ENCODE measurements around the gene GRIA3.

The GRIA3 gene

DNA sequence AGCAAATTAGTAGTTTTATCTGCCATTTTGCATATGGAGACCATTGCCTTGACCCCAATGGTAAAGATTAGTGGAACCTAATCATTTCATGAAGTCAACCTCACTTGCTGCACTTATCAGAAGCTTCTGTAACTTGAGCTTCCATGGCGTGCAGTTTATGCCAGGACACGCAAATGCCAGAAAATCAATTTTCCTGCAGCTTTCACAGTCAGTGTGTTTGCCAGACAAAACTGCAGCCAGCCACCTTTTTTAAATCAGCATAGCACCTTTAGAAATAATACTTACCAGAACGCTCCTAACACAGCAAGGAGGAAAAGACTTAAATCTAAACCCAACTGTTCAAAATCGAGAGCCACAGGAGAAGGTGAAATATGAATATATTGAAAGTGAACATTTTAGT lies 265.3 kb downstream of the GRIA3 start:
- no peak overlapping the region for H3K4me2 ChIP-seq
- H3K27ac ChIP-seq: no peak overlapping the region
- no peaks in the 10 kb centered on the region for H3K36me3 ChIP-seq (ENCODE audit: insufficient read depth)
- TF ChIP-seq, protein P1, sequence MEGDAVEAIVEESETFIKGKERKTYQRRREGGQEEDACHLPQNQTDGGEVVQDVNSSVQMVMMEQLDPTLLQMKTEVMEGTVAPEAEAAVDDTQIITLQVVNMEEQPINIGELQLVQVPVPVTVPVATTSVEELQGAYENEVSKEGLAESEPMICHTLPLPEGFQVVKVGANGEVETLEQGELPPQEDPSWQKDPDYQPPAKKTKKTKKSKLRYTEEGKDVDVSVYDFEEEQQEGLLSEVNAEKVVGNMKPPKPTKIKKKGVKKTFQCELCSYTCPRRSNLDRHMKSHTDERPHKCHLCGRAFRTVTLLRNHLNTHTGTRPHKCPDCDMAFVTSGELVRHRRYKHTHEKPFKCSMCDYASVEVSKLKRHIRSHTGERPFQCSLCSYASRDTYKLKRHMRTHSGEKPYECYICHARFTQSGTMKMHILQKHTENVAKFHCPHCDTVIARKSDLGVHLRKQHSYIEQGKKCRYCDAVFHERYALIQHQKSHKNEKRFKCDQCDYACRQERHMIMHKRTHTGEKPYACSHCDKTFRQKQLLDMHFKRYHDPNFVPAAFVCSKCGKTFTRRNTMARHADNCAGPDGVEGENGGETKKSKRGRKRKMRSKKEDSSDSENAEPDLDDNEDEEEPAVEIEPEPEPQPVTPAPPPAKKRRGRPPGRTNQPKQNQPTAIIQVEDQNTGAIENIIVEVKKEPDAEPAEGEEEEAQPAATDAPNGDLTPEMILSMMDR (conservative IDR thresholded peaks at IDR 0.05; ENCODE audit: low read depth, low read length): no peak
- no peaks in the 10 kb centered on the region for H3K27me3 ChIP-seq (ENCODE audit: insufficient read depth, low read depth)
- peaks cover 8% of the 10 kb centered on the region for H3K4me1 ChIP-seq (ENCODE audit: low read depth, poor library complexity, severe bottlenecking)
- no peak overlapping the region for H2AFZ ChIP-seq (ENCODE audit: low read depth)
- H3K9ac ChIP-seq: no peak overlapping the region
- H4K20me1 ChIP-seq (ENCODE audit: insufficient read depth): no peaks in the 10 kb centered on the region
- no peaks in the 10 kb centered on the region for H3K79me2 ChIP-seq (ENCODE audit: insufficient read depth, low read depth)
- no peak overlapping the region for H3K4me3 ChIP-seq (IDR thresholded peaks at IDR 0.05; ENCODE audit: insufficient read depth, low read depth, low read length)

DNA sequence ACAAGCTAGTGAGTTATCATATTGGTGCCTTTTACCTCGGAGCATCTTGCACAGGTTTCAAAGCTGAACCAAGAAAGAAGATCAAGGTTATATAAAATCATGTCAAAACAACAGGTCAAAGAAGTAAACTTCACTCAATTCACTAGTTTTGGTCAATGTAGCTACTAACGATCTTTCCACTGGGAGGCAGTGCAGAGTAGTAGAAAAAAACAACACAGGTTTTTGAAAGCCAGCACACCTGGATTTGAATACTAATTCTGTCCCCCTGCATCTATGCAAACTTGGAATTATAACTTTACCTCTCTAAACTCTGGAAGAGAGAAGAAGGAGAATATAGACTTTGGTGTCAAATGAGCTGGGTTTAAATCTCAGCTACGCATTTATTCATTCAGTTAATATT lies 266.1 kb downstream of the GRIA3 start:
- no peaks in the 10 kb centered on the region for H3K79me2 ChIP-seq (ENCODE audit: insufficient read depth, low read depth)
- no peak overlapping the region for H2AFZ ChIP-seq (ENCODE audit: low read depth)
- peaks cover 17% of the 10 kb centered on the region for H3K4me1 ChIP-seq (ENCODE audit: low read depth, poor library complexity, severe bottlenecking)
- no peak overlapping the region for H3K4me2 ChIP-seq
- H3K9ac ChIP-seq: no peak overlapping the region
- H3K27ac ChIP-seq: no peak overlapping the region
- no peak overlapping the region for H3K4me3 ChIP-seq (IDR thresholded peaks at IDR 0.05; ENCODE audit: insufficient read depth, low read depth, low read length)
- H4K20me1 ChIP-seq (ENCODE audit: insufficient read depth): no peaks in the 10 kb centered on the region
- TF ChIP-seq, protein P1 (conservative IDR thresholded peaks at IDR 0.05; ENCODE audit: low read depth, low read length): peak; percentile 63
- H3K27me3 ChIP-seq (ENCODE audit: insufficient read depth, low read depth): no peaks in the 10 kb centered on the region
- no peaks in the 10 kb centered on the region for H3K36me3 ChIP-seq (ENCODE audit: insufficient read depth)

DNA sequence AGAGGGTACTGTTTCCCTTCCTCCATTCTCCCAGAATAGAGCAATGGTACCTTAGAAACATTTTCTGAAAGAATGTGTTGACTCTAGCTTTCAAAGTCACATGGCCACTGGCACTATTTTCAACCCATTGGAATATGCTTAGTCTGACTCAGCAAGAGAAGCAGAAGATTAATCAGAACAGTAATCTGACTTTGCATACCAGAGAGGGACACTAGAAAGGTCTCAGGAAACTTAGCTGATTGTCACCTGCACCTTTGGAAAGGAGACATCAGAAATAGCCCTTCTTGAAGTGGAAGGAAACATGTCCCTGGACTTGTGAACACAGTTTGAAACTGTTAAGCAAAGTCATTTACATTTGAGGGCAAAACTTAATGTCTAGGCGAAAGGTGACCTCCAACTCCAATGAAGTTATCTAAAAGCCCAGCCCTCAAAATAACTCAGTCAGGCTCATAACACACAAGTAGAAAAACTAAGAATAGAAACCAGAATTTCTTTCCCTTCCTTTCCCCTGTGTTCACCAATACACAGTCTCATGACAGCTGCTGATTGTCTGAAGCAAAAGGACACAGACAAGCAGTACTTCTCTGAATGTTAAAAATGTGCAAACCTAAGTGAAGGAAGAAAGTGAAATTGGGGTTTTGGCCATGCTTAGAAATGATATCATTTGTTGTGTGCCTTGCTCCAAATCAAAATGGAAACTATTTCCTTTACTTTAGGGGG lies 270.8 kb downstream of the GRIA3 start:
- Histone ChIP-seq H3K27me3 (ENCODE audit: insufficient read depth, low read depth) (no peaks in the 10 kb centered on the region), H3K4me3 (IDR thresholded peaks at IDR 0.05; ENCODE audit: insufficient read depth, low read depth, low read length) (no peak overlapping the region), H3K36me3 (ENCODE audit: insufficient read depth) (no peaks in the 10 kb centered on the region), H2AFZ (ENCODE audit: low read depth) (no peak overlapping the region; the same call in 1 of the 2 replicates), H3K4me1 (ENCODE audit: low read depth, poor library complexity, severe bottlenecking) (peaks cover 25% of the 10 kb centered on the region), H3K79me2 (ENCODE audit: insufficient read depth, low read depth) (no peaks in the 10 kb centered on the region), H3K27ac (peak overlapping the region; percentile 6; the same call in 1 of the 2 replicates), H3K4me2 (peak overlapping the region; percentile 11; the same call in 1 of the 2 replicates), H3K9ac (no peak overlapping the region), H4K20me1 (ENCODE audit: insufficient read depth) (no peaks in the 10 kb centered on the region)
- TF ChIP-seq, protein P1 (conservative IDR thresholded peaks at IDR 0.05; ENCODE audit: low read depth, low read length): no peak

DNA sequence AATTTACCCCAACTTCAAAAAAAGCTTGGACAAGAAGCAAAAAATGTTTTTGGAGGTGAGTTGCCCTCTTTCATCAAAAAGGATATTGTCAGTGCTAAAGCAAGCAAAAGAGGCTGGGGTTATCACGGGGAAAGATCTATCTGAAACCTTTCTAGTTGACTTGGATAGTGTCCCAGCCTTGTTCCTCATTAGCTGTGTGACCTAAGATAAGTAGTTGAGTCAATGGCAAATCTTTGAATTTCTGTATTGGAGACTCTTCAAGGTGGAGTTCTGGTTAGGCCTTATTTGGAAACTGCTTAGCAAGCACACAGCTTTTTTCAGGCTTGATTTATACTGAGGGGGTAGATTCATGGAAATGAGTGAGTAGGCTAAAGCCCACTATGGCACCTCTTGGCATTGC lies 271.6 kb downstream of the GRIA3 start:
- H3K27me3 ChIP-seq (ENCODE audit: insufficient read depth, low read depth): no peaks in the 10 kb centered on the region
- no peak overlapping the region for H3K9ac ChIP-seq
- H3K27ac ChIP-seq: no peak overlapping the region
- H3K79me2 ChIP-seq (ENCODE audit: insufficient read depth, low read depth): no peaks in the 10 kb centered on the region
- H2AFZ ChIP-seq (ENCODE audit: low read depth): no peak overlapping the region
- TF ChIP-seq, protein P1 (conservative IDR thresholded peaks at IDR 0.05; ENCODE audit: low read depth, low read length): no peak
- no peaks in the 10 kb centered on the region for H3K36me3 ChIP-seq (ENCODE audit: insufficient read depth)
- H3K4me3 ChIP-seq (IDR thresholded peaks at IDR 0.05; ENCODE audit: insufficient read depth, low read depth, low read length): no peak overlapping the region
- H3K4me1 ChIP-seq (ENCODE audit: low read depth, poor library complexity, severe bottlenecking): peaks cover 22% of the 10 kb centered on the region
- H3K4me2 ChIP-seq: no peak overlapping the region; the same call in 1 of the 2 replicates
- H4K20me1 ChIP-seq (ENCODE audit: insufficient read depth): no peaks in the 10 kb centered on the region
